Left ventricle myocardium superior (tissue), 1 donor: ENCODE data around the gene RAD9A. TPM values are rescaled to one million over a fixed set of nuclear protein-coding genes. Genes with fewer than 3 reads are reported as not detected.
A peak's percentile ranks its signal among the peaks of the same experiment; 100 is the strongest.

Source experiments
- ATAC-seq: fragments of 200-7000 bp; cut with Tn5 transposase; one replicate; pipeline ENCODE4 v1.9.1; 2020; ENCODE audit warnings: mild to moderate bottlenecking, moderate library complexity
- DNase-seq: peaks from one replicate; pipeline ENCODE4 v3.0.0-alpha.2; 2020
- intact Hi-C: fragments of 100-400 bp; cut with micrococcal nuclease; formaldehyde crosslinking; loops from one replicate; pipeline ENCODE4 v1.11.0; 2022
- total RNA-seq: library from RNA; stranded (reverse); fragmentation: NEBNext Ultra II Directional; extraction: Animal tissue kit (Norgen Biotek cat#: 25700); gene quantifications from one replicate; pipeline ENCODE4 v1.2.1, GENCODE V29; 2021
- donor health status: DM: no; HTN: yes; CAD: no; lungs with severe emphysema.

The RAD9A gene
- total RNA-seq, 1 donor from 2014 or later: 5.8 TPM

- intact Hi-C loops: no loop called here
- ATAC-seq (no peak), DNase-seq (no peak)
These were observed 14.0 kb downstream of the RAD9A start for GRCh38 chr11:67405688-67406339.

- DNase-seq (no peak), ATAC-seq (no peak)
- intact Hi-C loops: no loop called here
These were observed 14.7 kb downstream of the RAD9A start for GRCh38 chr11:67406420-67406968.

GRCh38 chr11:67406969-67407687 lies 15.3 kb downstream of the RAD9A start:
- ATAC-seq: no peak
- intact Hi-C loops: no loop called here
- no peak for DNase-seq

GRCh38 chr11:67407688-67408163 lies 15.9 kb downstream of the RAD9A start:
- ATAC-seq: no peak
- no peak for DNase-seq
- intact Hi-C loops: no loop called here

GRCh38 chr11:67408437-67409200 lies 16.8 kb downstream of the RAD9A start:
- DNase-seq: peak; percentile 29
- intact Hi-C loops: no loop called here
- no peak for ATAC-seq

- DNase-seq (no peak), ATAC-seq (no peak)
- intact Hi-C loops: no loop called here
These were observed 17.5 kb downstream of the RAD9A start for GRCh38 chr11:67409261-67409666.

- intact Hi-C loops: no loop called here
- DNase-seq (no peak), ATAC-seq (no peak)
These were observed 18.1 kb downstream of the RAD9A start for GRCh38 chr11:67409781-67410368.

- intact Hi-C loops: no loop called here
- no peak for ATAC-seq
- DNase-seq: no peak
These were observed 18.6 kb downstream of the RAD9A start for GRCh38 chr11:67410369-67410831.

- no peak for ATAC-seq
- intact Hi-C loops: no loop called here
These were observed 19.4 kb downstream of the RAD9A start for GRCh38 chr11:67410984-67411784.

GRCh38 chr11:67411785-67412152 lies 20.0 kb downstream of the RAD9A start:
- DNase-seq (no peak), ATAC-seq (no peak)
- intact Hi-C loops: no loop called here

More at GRCh38 chr11:67410984-67411784, 19.4 kb downstream of the RAD9A start:
- no peak for DNase-seq

GRCh38 chr11:67412495-67413179 lies 20.9 kb downstream of the RAD9A start:
- intact Hi-C loops: no loop called here
- ATAC-seq: no peak
- no peak for DNase-seq

GRCh38 chr11:67413266-67413849 lies 21.6 kb downstream of the RAD9A start:
- DNase-seq (no peak), ATAC-seq (no peak)
- intact Hi-C loops: no loop called here

GRCh38 chr11:67415501-67416304 lies 23.9 kb downstream of the RAD9A start, which contains the start of gene CARNS1:
Gene CARNS1, plus strand, starts transcription at chr11:67415678. Its CDS starts 522 bp downstream, at chr11:67416200.
- peak; percentile 44 for ATAC-seq
- peak; percentile 72 for DNase-seq
- intact Hi-C loops: no loop called here

- intact Hi-C loops: no loop called here
- DNase-seq (no peak), ATAC-seq (no peak)
These were observed 24.9 kb downstream of the RAD9A start for GRCh38 chr11:67416416-67417335.

- ATAC-seq (no peak), DNase-seq (no peak)
- intact Hi-C loops: no loop called here
These were observed 25.6 kb downstream of the RAD9A start for GRCh38 chr11:67417425-67417824.
